ENCODE data around the gene ZNF436.
"Not testable (repeated sequence)": the region's sequence is repeated elsewhere in the genome, so short reads cannot be mapped to it uniquely, and the experiment has no call there.

The ZNF436 gene

GRCh38 chr1:23380719-23381118, 11.1 kb upstream of the ZNF436 start:
- no peak overlapping the region for H2BK5ac ChIP-seq (ENCODE audit: low read depth, low read length, poor library complexity)
- H3K9ac ChIP-seq (ENCODE audit: low read length): no peak overlapping the region
- no peak overlapping the region for H3K23ac ChIP-seq (ENCODE audit: low read length)
- H3K27me3 ChIP-seq (ENCODE audit: insufficient read depth, low read length): no peaks in the 10 kb centered on the region
- no peak overlapping the region for H3K27ac ChIP-seq (ENCODE audit: low read depth, low read length)
- H3K14ac ChIP-seq (ENCODE audit: low read length): no peak overlapping the region
- H3K4me2 ChIP-seq (ENCODE audit: low read length): no peak overlapping the region
- peaks cover 8% of the 10 kb centered on the region for H3K79me1 ChIP-seq (ENCODE audit: low read length)
- DNase-seq: no peak
- no peak overlapping the region for H3K18ac ChIP-seq (ENCODE audit: low read length)
- H2AK5ac ChIP-seq (ENCODE audit: low read length): no peak overlapping the region
- no peak overlapping the region for H3K4me3 ChIP-seq (ENCODE audit: low read depth, low read length)
- H3K4ac ChIP-seq (ENCODE audit: low read depth, low read length): no peak overlapping the region
- H3K79me2 ChIP-seq (ENCODE audit: control insufficient read depth, insufficient read depth, low read length, poor library complexity): no peaks in the 10 kb centered on the region
- H4K12ac ChIP-seq (ENCODE audit: low read depth, low read length): no peak overlapping the region
- H3K36me3 ChIP-seq (ENCODE audit: control insufficient read depth in 1 of 2, insufficient read depth in 2 of 2, low read length in 2 of 2): no peaks in the 10 kb centered on the region
- no peak overlapping the region for H4K91ac ChIP-seq (ENCODE audit: low read depth, low read length)
- no peaks in the 10 kb centered on the region for H3K9me3 ChIP-seq (ENCODE audit: insufficient read depth, low read depth, low read length)
- H2BK120ac ChIP-seq (ENCODE audit: insufficient read depth, low read length, poor library complexity): no peak overlapping the region
- H4K8ac ChIP-seq (ENCODE audit: low read depth, low read length): no peak overlapping the region
- no peak overlapping the region for H2AFZ ChIP-seq (ENCODE audit: insufficient read depth, low read length, poor library complexity)
- H3K4me1 ChIP-seq (ENCODE audit: control insufficient read depth in 1 of 2, insufficient read depth in 2 of 2, low read length in 2 of 2): peaks cover 14 to 18% of the 10 kb centered on the region in 2 experiments
- H2BK12ac ChIP-seq (ENCODE audit: low read length): no peak overlapping the region
- WGBS (ENCODE audit: extremely low coverage, insufficient coverage, insufficient read length): no CpG with 5 or more reads among the region's 5 CpGs

GRCh38 chr1:23380236-23380635, 10.6 kb upstream of the ZNF436 start:
- H3K4ac ChIP-seq (ENCODE audit: low read depth, low read length); H3K18ac ChIP-seq (ENCODE audit: low read length); H2AFZ ChIP-seq (ENCODE audit: insufficient read depth, low read length, poor library complexity); H3K27me3 ChIP-seq (ENCODE audit: insufficient read depth, low read length); H2BK12ac ChIP-seq (ENCODE audit: low read length); H3K14ac ChIP-seq (ENCODE audit: low read length); H2BK5ac ChIP-seq (ENCODE audit: low read depth, low read length, poor library complexity); H3K4me3 ChIP-seq (ENCODE audit: low read depth, low read length); H3K79me1 ChIP-seq (ENCODE audit: low read length); H2BK120ac ChIP-seq (ENCODE audit: insufficient read depth, low read length, poor library complexity); H4K8ac ChIP-seq (ENCODE audit: low read depth, low read length); H2AK5ac ChIP-seq (ENCODE audit: low read length); DNase-seq; H3K36me3 ChIP-seq (ENCODE audit: control insufficient read depth in 1 of 2, insufficient read depth in 2 of 2, low read length in 2 of 2); H3K27ac ChIP-seq (ENCODE audit: low read depth, low read length); H4K91ac ChIP-seq (ENCODE audit: low read depth, low read length); H3K79me2 ChIP-seq (ENCODE audit: control insufficient read depth, insufficient read depth, low read length, poor library complexity); H3K4me2 ChIP-seq (ENCODE audit: low read length); H3K9me3 ChIP-seq (ENCODE audit: insufficient read depth, low read depth, low read length); H3K9ac ChIP-seq (ENCODE audit: low read length); H4K12ac ChIP-seq (ENCODE audit: low read depth, low read length); H3K23ac ChIP-seq (ENCODE audit: low read length): not testable (repeated sequence)
- WGBS (ENCODE audit: extremely low coverage, insufficient coverage, insufficient read length): no CpG with 5 or more reads among the region's 4 CpGs
- peaks cover 10 to 13% of the 10 kb centered on the region in 2 experiments for H3K4me1 ChIP-seq (ENCODE audit: control insufficient read depth in 1 of 2, insufficient read depth in 2 of 2, low read length in 2 of 2)

- Histone ChIP-seq H3K4ac (ENCODE audit: low read depth, low read length) (no peak overlapping the region), H3K23ac (ENCODE audit: low read length) (peak overlapping the region; percentile 6), H3K36me3 (ENCODE audit: control insufficient read depth in 1 of 2, insufficient read depth in 2 of 2, low read length in 2 of 2) (no peaks in the 10 kb centered on the region), H4K8ac (ENCODE audit: low read depth, low read length) (no peak overlapping the region), H2AFZ (ENCODE audit: insufficient read depth, low read length, poor library complexity) (no peak overlapping the region), H4K91ac (ENCODE audit: low read depth, low read length) (peak overlapping the region; percentile 23), H3K4me1 (ENCODE audit: control insufficient read depth in 1 of 2, insufficient read depth in 2 of 2, low read length in 2 of 2) (peaks cover 0 to 6% of the 10 kb centered on the region in 2 experiments), H2BK5ac (ENCODE audit: low read depth, low read length, poor library complexity) (no peak overlapping the region), H4K12ac (ENCODE audit: low read depth, low read length) (no peak overlapping the region), H3K27me3 (ENCODE audit: insufficient read depth, low read length) (no peaks in the 10 kb centered on the region), H3K9ac (ENCODE audit: low read length) (no peak overlapping the region), H3K14ac (ENCODE audit: low read length) (no peak overlapping the region), H2BK12ac (ENCODE audit: low read length) (no peak overlapping the region), H3K4me2 (ENCODE audit: low read length) (no peak overlapping the region), H3K18ac (ENCODE audit: low read length) (no peak overlapping the region), H2BK120ac (ENCODE audit: insufficient read depth, low read length, poor library complexity) (no peak overlapping the region), H3K4me3 (ENCODE audit: low read depth, low read length) (no peak overlapping the region), H3K79me1 (ENCODE audit: low read length) (peaks cover 4% of the 10 kb centered on the region), H3K27ac (ENCODE audit: low read depth, low read length) (peak overlapping the region; percentile 36), H3K79me2 (ENCODE audit: control insufficient read depth, insufficient read depth, low read length, poor library complexity) (no peaks in the 10 kb centered on the region), H3K9me3 (ENCODE audit: insufficient read depth, low read depth, low read length) (no peaks in the 10 kb centered on the region), H2AK5ac (ENCODE audit: low read length) (no peak overlapping the region)
- peak; percentile 77 to 82 for DNase-seq
- no CpG with 5 or more reads among the region's 19 CpGs for WGBS (ENCODE audit: extremely low coverage, insufficient coverage, insufficient read length)
Measured at GRCh38 chr1:23376890-23377811, 7.5 kb upstream of the ZNF436 start.

- not testable (repeated sequence) for H2AK5ac ChIP-seq (ENCODE audit: low read length); H3K4me2 ChIP-seq (ENCODE audit: low read length); DNase-seq; H4K8ac ChIP-seq (ENCODE audit: low read depth, low read length); H2BK120ac ChIP-seq (ENCODE audit: insufficient read depth, low read length, poor library complexity); H3K9me3 ChIP-seq (ENCODE audit: insufficient read depth, low read depth, low read length); H3K4me3 ChIP-seq (ENCODE audit: low read depth, low read length); H3K9ac ChIP-seq (ENCODE audit: low read length); H3K14ac ChIP-seq (ENCODE audit: low read length); H3K79me2 ChIP-seq (ENCODE audit: control insufficient read depth, insufficient read depth, low read length, poor library complexity); H3K18ac ChIP-seq (ENCODE audit: low read length); H2AFZ ChIP-seq (ENCODE audit: insufficient read depth, low read length, poor library complexity); H4K12ac ChIP-seq (ENCODE audit: low read depth, low read length); H4K91ac ChIP-seq (ENCODE audit: low read depth, low read length); H3K4ac ChIP-seq (ENCODE audit: low read depth, low read length); H3K27me3 ChIP-seq (ENCODE audit: insufficient read depth, low read length); H2BK12ac ChIP-seq (ENCODE audit: low read length); H2BK5ac ChIP-seq (ENCODE audit: low read depth, low read length, poor library complexity); H3K23ac ChIP-seq (ENCODE audit: low read length); H3K36me3 ChIP-seq (ENCODE audit: control insufficient read depth in 1 of 2, insufficient read depth in 2 of 2, low read length in 2 of 2)
- WGBS (ENCODE audit: extremely low coverage, insufficient coverage, insufficient read length): no CpG with 5 or more reads among the region's 12 CpGs
- Histone ChIP-seq H3K27ac (ENCODE audit: low read depth, low read length) (peak overlapping the region; percentile 4), H3K79me1 (ENCODE audit: low read length) (peaks cover 19% of the 10 kb centered on the region), H3K4me1 (ENCODE audit: control insufficient read depth in 1 of 2, insufficient read depth in 2 of 2, low read length in 2 of 2) (peaks cover 11 to 24% of the 10 kb centered on the region in 2 experiments)
Measured at GRCh38 chr1:23374079-23374735, 4.6 kb upstream of the ZNF436 start.

All from trophoblast cell (in vitro differentiated cells and primary cell).